Activated CD8-positive, alpha-beta memory T cell treated with anti-CD3 and anti-CD28 coated beads, Interleukin-2, amount 10 ng/mL, durations not matched to agents 7 days and 5 days (primary cell): ENCODE measurements around the gene EPAS1. TPM values are rescaled to one million over a fixed set of nuclear protein-coding genes. Genes with fewer than 3 reads are reported as not detected.

ENCODE experiments used
- ATAC-seq: fragments of 150-1000 bp; cut with Tn5 transposase; one replicate; pipeline ENCODE4 v1.10.0; 2021; ENCODE audit warnings: moderate library complexity
- CTCF ChIA-PET: fragments of 350-600 bp; sonication (Branson Sonifier 250); formaldehyde crosslinking; loops from one replicate; lab custom pipeline; 2021; ENCODE audit warnings: antibody characterized with exemption; lab: Charles Lee
- DNase-seq: peaks from one replicate; pipeline ENCODE4 v3.0.0-alpha.2; 2020
- H3K27ac Mint-ChIP-seq: one replicate; pipeline ENCODE4 v1.8.0; 2021; ENCODE audit warnings: mild to moderate bottlenecking, mixed read lengths
- H3K27me3 Mint-ChIP-seq: one replicate; pipeline ENCODE4 v1.8.0; 2021; ENCODE audit warnings: mixed read lengths
- H3K36me3 Mint-ChIP-seq: one replicate; pipeline ENCODE4 v1.8.0; 2021; ENCODE audit warnings: mild to moderate bottlenecking, mixed read lengths
- H3K4me1 Mint-ChIP-seq: one replicate; pipeline ENCODE4 v1.8.0; 2021; ENCODE audit warnings: mixed read lengths
- H3K4me3 Mint-ChIP-seq: one replicate; pipeline ENCODE4 v1.8.0; 2021; ENCODE audit warnings: mild to moderate bottlenecking, moderate library complexity, mixed read lengths
- H3K9me3 Mint-ChIP-seq: one replicate; pipeline ENCODE4 v1.8.0; 2022; ENCODE audit warnings: low read depth, mixed read lengths
- total RNA-seq, 2 experiments: library from RNA; stranded (reverse); gene quantifications; one replicate each; pipeline ENCODE4 v1.2.3, GENCODE V29; 2021

Gene EPAS1
- total RNA-seq, 2 experiments from 2014 or later: 15.6 to 42.5 TPM

DNA sequence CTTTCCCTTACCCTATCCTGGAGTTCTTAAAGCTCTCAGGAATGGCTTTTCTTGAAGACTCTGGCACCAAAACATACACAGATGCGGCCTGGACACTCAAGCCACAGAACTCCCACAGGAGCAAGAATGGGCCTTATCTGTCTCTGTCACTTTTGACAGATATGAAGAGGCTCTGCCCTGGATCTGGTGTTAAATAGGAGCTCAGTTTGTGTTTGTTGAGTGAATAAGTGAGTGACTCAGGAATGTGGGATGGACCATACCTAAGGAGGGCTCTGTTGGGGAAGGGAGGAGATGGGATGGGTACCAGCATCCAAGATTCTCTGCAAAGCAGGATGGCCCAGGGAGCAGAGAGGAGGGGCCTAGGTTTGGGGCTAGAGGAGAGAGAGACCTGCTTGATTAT is 33.9 kb upstream of the EPAS1 start:
- H3K36me3 Mint-ChIP-seq: peaks cover 2% of the 10 kb centered on the region
- H3K4me1 Mint-ChIP-seq: peaks cover 18% of the 10 kb centered on the region
- H3K27me3 Mint-ChIP-seq: peaks cover 14% of the 10 kb centered on the region
- no peak overlapping the region for H3K27ac Mint-ChIP-seq
- ATAC-seq: no peak
- no peaks in the 10 kb centered on the region for H3K9me3 Mint-ChIP-seq
- CTCF ChIA-PET: interaction anchor here (1.0 to 1.4 kb wide), 2 partner anchors 18 to 34 kb away, joined by 3 to 5 read pairs; no protein-coding TSS in a partner anchor
- no peak overlapping the region for H3K4me3 Mint-ChIP-seq
- DNase-seq: no peak

DNA sequence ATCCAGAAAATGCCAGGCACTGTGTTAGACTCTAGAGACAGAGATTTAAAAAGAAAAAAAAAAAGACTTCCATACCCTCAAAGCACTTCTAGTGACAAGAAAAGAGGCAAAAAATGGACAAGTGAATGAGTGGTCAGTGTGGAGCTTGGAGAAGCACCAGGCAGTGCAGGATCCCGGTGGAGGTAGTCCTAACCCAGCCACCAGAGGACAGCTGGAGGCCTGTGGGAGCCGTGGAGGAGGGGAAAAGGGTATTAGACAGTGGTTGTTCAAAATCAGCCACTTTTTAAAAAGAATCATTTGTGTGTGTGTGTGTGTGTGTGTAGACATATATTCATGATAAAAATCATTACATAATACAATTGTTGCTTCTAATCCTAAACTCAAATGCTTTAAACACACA is 32.8 kb upstream of the EPAS1 start:
- peaks cover 28% of the 10 kb centered on the region for H3K4me1 Mint-ChIP-seq
- H3K9me3 Mint-ChIP-seq: no peaks in the 10 kb centered on the region
- H3K27ac Mint-ChIP-seq: no peak overlapping the region
- ATAC-seq (no peak), DNase-seq (no peak)
- H3K27me3 Mint-ChIP-seq: peaks cover 14% of the 10 kb centered on the region
- H3K4me3 Mint-ChIP-seq: no peak overlapping the region
- CTCF ChIA-PET: interaction anchor here (1.4 kb wide), 1 partner anchor 17 kb away, joined by 5 read pairs; no protein-coding TSS in a partner anchor
- H3K36me3 Mint-ChIP-seq: peaks cover 2% of the 10 kb centered on the region

DNA sequence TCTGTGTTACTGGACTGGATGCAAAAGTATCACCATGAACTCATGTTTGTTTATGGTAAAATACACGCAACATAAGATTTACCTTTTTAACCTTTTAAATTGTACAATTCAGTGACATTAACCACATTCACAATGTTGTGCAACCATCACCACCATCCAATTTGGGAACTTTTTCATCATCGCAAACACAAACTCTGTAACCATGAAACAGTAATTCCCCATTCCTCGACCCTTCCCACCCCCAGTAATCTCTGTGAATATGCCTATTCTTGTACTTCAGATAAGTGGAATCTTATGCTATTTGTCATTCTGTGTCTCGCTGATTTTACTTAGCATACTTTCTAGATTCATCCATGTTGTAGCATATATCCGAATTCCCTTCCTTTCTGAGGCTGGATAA is 31.1 kb upstream of the EPAS1 start:
- CTCF ChIA-PET: no interaction called here
- Mint-ChIP-seq H3K4me1 (peaks cover 44% of the 10 kb centered on the region), H3K36me3 (peaks cover 2% of the 10 kb centered on the region), H3K9me3 (no peaks in the 10 kb centered on the region), H3K4me3 (no peak overlapping the region), H3K27me3 (peaks cover 14% of the 10 kb centered on the region), H3K27ac (no peak overlapping the region)
- no peak for DNase-seq
- no peak for ATAC-seq

DNA sequence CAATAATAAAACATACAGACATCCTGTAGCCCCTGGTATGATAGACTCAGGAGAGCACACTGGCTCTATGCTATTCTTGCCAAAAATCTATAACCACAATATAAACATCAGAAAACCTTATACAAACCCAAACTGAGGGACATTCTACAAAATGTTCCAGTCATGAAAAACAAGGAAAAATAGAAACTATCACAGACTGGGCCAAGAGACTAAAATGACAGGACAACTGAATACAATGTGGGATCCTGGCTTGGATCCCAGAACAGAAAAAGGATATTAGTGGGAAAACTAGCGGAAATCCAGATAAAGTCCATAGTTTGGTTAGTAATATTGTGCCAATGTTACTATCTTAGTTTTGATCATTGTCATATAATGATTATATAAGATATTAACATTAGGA is 29.6 kb upstream of the EPAS1 start:
- DNase-seq (no peak), ATAC-seq (no peak)
- H3K36me3 Mint-ChIP-seq: no peaks in the 10 kb centered on the region
- no peak overlapping the region for H3K27ac Mint-ChIP-seq
- H3K9me3 Mint-ChIP-seq: no peaks in the 10 kb centered on the region
- CTCF ChIA-PET: interaction anchor here (0.9 to 1.3 kb wide), 3 partner anchors 13 to 38 kb away, joined by 3 to 4 read pairs (median 4); no protein-coding TSS in a partner anchor
- peaks cover 9% of the 10 kb centered on the region for H3K27me3 Mint-ChIP-seq
- H3K4me3 Mint-ChIP-seq: no peak overlapping the region
- H3K4me1 Mint-ChIP-seq: peaks cover 34% of the 10 kb centered on the region

DNA sequence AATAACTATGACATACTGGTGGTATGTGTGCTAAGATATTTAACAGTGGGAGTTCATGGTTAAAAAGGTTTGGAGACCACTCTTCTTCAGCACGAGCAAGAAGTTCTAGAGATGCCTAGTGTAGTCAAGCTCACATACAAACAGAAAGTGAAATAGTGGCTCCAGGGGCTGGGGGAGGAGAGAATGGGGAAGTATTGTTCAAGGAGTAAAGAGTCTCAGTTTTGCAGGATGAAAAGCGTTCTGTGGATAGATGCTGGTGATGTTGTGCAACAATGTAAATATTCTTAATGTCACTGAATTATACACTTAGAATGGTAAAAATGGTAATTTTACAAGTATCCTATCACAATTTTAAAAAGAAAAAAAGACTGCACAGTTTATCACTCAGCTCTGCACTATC is 29.0 kb upstream of the EPAS1 start:
- no peaks in the 10 kb centered on the region for H3K9me3 Mint-ChIP-seq
- CTCF ChIA-PET: interaction anchor here (0.8 to 1.3 kb wide), 5 partner anchors 9 to 39 kb away, joined by 3 to 4 read pairs (median 3); no protein-coding TSS in a partner anchor
- ATAC-seq (peak; percentile 83), DNase-seq (no peak)
- peaks cover 5% of the 10 kb centered on the region for H3K27me3 Mint-ChIP-seq
- H3K4me3 Mint-ChIP-seq: no peak overlapping the region
- no peak overlapping the region for H3K27ac Mint-ChIP-seq
- H3K4me1 Mint-ChIP-seq: peaks cover 34% of the 10 kb centered on the region
- no peaks in the 10 kb centered on the region for H3K36me3 Mint-ChIP-seq

DNA sequence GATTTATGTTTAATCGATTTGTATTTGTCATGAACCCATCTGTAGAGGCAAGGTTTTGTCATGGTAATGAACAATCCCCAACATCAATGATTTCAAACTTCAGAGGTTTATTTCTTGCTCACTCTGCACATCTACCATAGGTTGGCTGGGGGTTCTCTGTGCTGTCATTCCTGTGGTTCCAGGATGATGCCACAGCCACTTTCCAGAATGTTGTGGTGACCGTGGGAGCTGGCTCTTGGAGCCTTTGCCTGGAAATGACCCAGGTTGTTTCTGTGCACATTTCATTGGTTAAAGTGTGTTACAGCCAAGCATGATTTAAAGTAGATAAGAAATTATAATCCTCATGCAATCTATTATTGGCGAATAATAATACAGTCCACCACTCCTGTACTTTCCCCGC is 28.2 kb upstream of the EPAS1 start:
- no peak overlapping the region for H3K27ac Mint-ChIP-seq
- no peaks in the 10 kb centered on the region for H3K9me3 Mint-ChIP-seq
- ATAC-seq (no peak), DNase-seq (no peak)
- H3K27me3 Mint-ChIP-seq: peaks cover 5% of the 10 kb centered on the region
- peaks cover 35% of the 10 kb centered on the region for H3K4me1 Mint-ChIP-seq
- no peaks in the 10 kb centered on the region for H3K36me3 Mint-ChIP-seq
- CTCF ChIA-PET: interaction anchor here (1.2 kb wide), 2 partner anchors 12 to 25 kb away, joined by 3 to 4 read pairs; no protein-coding TSS in a partner anchor
- no peak overlapping the region for H3K4me3 Mint-ChIP-seq

DNA sequence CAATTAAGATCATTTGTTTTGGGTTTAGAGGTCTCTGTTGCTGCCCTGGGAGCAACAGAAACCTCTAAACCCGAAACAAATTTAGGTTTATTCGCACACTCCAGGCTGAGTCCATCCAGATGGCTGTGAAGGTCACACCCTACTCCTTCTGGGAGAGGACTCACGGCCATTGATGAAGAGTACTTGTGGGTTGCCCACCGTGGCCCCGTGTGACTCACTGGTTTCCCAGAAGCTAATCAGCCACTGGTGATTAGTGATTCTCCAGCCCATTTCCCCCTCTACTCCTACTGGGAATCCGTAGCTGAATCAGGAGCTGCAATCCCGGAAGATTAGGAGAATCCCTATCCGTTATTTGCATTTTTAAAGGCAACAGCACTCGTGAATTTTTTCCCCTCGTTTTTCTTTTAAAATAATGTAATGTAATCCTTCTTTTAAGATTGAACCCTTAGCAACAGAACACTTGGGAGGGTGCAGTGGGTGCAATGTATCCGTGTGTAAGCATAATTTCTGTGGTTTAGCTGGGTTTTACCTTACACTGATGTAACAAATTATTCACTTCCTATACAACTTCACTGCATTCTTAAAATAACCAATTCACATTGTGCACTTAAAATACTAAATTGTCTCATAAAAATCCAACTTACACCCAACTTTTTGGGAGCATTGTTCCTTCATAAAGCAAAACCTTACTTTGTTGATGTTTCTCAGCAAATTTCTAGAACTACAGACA is 27.5 kb upstream of the EPAS1 start:
- Mint-ChIP-seq H3K9me3 (no peaks in the 10 kb centered on the region), H3K27ac (peak overlapping the region; percentile 57), H3K27me3 (peaks cover 5% of the 10 kb centered on the region), H3K4me1 (peaks cover 35% of the 10 kb centered on the region), H3K36me3 (no peaks in the 10 kb centered on the region), H3K4me3 (no peak overlapping the region)
- no peak for ATAC-seq
- DNase-seq: no peak
- CTCF ChIA-PET: interaction anchor here (1.1 to 1.2 kb wide), 2 partner anchors 24 to 40 kb away, joined by 3 to 5 read pairs; no protein-coding TSS in a partner anchor

DNA sequence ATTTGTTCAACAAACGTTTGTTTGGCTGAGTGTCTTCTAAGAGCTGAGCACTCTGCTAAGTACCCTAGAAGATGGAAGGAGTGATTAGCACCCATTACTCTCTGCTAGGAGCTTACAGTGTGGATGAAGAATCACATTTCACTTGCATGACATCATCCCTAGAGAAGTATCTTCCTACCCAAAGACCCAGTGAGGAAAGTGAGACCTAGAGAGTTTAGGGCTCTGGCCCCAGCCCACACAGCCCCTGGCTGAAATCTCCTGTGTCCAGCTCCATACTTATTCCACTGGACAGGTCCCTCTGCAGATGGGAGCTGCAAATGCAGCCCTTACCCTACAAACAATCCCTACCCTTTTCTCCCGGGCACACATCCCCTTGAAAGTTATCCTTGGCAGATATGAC is 26.8 kb upstream of the EPAS1 start:
- ATAC-seq: no peak
- H3K27me3 Mint-ChIP-seq: peaks cover under 1% of the 10 kb centered on the region
- peak overlapping the region; percentile 57 for H3K27ac Mint-ChIP-seq
- no peaks in the 10 kb centered on the region for H3K9me3 Mint-ChIP-seq
- H3K4me1 Mint-ChIP-seq: peaks cover 38% of the 10 kb centered on the region
- CTCF ChIA-PET: interaction anchor here (1.1 kb wide), 2 partner anchors 11 to 41 kb away, joined by 3 to 5 read pairs; no protein-coding TSS in a partner anchor
- H3K4me3 Mint-ChIP-seq: no peak overlapping the region
- no peaks in the 10 kb centered on the region for H3K36me3 Mint-ChIP-seq
- DNase-seq: no peak

DNA sequence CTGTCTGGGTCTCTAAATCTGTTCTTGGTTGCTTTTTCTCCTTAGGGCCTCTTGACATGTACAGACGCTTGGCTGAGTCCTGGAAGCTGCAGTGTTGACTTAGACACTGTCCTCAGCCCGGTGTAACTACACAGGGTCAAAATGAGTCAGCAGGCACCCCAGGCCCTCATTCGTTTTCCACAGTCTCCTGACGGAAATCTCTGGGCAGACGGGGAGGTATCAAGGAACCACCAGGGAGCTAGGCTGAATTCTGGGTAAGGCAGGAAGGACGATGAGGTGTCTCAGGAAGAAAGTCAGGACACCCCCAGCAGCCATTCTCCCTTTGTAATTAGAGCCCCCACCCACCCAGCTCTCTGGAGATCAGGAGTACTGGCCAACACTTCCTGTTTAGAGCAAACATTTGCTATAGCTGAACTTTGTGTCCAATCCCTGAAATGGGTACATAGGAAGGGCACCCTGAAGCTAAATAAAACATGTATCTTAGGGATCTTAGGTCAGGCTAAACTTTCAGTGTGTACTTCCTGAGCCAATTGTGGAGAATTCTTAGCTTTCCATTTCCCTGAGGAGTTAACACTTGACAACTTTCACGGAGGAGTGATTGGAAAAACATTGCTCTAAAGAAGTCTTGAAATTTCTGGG is 23.9 kb upstream of the EPAS1 start:
- Mint-ChIP-seq H3K9me3 (no peaks in the 10 kb centered on the region), H3K27me3 (peaks cover 6% of the 10 kb centered on the region), H3K27ac (no peak overlapping the region), H3K4me3 (no peak overlapping the region), H3K36me3 (no peaks in the 10 kb centered on the region), H3K4me1 (peaks cover 46% of the 10 kb centered on the region)
- CTCF ChIA-PET: interaction anchor here (1.5 to 2.2 kb wide), 2 partner anchors 21 to 210 kb away, joined by 4 to 7 read pairs; no protein-coding TSS in a partner anchor
- ATAC-seq: no peak
- no peak for DNase-seq

DNA sequence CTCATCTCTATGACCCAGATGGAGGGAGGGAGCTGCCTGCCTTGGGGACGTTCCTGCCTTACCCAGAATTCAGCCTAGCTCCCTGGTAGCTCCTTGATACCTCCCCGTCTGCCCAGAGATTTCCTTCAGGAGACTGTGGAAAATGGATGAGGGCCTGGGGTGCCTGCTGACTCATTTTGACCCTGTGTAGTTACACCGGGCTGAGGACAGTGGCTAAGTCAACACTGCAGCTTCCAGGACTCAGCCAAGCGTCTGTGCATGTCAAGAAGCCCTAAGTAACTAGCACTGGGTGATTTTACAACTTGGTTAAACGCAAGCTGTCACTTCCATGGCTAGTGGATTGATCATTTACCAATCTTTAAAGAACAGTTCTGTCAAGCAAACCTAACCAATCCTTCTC is 23.3 kb upstream of the EPAS1 start:
- DNase-seq (no peak), ATAC-seq (no peak)
- H3K36me3 Mint-ChIP-seq: no peaks in the 10 kb centered on the region
- H3K9me3 Mint-ChIP-seq: no peaks in the 10 kb centered on the region
- no peak overlapping the region for H3K4me3 Mint-ChIP-seq
- H3K4me1 Mint-ChIP-seq: peaks cover 41% of the 10 kb centered on the region
- peaks cover 10% of the 10 kb centered on the region for H3K27me3 Mint-ChIP-seq
- CTCF ChIA-PET: interaction anchor here (1.5 to 2.2 kb wide), 2 partner anchors 20 to 211 kb away, joined by 4 to 7 read pairs; no protein-coding TSS in a partner anchor
- no peak overlapping the region for H3K27ac Mint-ChIP-seq

DNA sequence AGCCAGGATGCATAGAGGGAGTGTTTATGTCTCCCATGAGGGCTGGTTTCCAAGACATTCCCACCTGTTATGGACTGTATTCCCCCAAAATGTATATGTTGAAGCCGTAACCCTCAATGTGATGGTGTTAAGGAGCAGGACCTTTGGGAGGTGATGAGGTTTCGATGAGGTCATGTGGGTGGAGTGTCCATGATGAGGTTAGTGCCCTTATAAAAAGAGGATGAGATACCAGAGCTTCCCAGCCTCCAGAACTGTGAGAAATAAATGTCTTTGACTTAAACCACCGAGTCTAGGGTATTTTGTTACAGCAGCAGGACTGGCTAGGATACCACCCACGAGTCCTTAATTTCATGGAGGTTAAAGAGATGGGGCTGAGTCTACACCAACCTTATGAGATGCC is 22.6 kb upstream of the EPAS1 start:
- no peaks in the 10 kb centered on the region for H3K36me3 Mint-ChIP-seq
- peaks cover 35% of the 10 kb centered on the region for H3K4me1 Mint-ChIP-seq
- CTCF ChIA-PET: interaction anchor here (1.5 to 2.2 kb wide), 2 partner anchors 20 to 212 kb away, joined by 4 to 7 read pairs; no protein-coding TSS in a partner anchor
- DNase-seq (no peak), ATAC-seq (no peak)
- no peaks in the 10 kb centered on the region for H3K9me3 Mint-ChIP-seq
- H3K27ac Mint-ChIP-seq: no peak overlapping the region
- H3K27me3 Mint-ChIP-seq: peaks cover 12% of the 10 kb centered on the region
- no peak overlapping the region for H3K4me3 Mint-ChIP-seq

DNA sequence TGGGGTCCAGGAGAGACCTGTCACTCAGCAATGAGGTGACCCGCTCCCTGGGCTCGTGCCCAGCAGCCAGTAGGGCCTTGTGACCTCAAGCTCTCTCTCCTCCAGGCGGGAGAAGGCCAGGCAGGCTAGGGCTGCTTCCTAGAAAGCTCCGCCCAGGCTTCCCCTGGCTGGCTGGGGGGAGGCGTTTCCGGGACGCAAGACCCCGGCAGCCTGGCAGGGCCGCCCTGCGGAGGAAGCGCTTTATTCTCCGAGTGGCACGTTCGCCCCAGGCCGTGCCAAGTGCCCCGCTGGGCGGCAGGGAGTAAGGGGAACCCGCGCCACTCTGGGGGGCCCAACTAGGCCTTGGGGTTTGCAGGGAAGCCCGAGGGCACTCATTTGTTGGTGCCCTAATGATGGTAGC is 21.2 kb upstream of the EPAS1 start:
- Mint-ChIP-seq H3K4me1 (peaks cover 21% of the 10 kb centered on the region), H3K4me3 (no peak overlapping the region), H3K27me3 (peaks cover 12% of the 10 kb centered on the region), H3K36me3 (no peaks in the 10 kb centered on the region), H3K9me3 (no peaks in the 10 kb centered on the region), H3K27ac (no peak overlapping the region)
- DNase-seq (peak; percentile 48), ATAC-seq (peak; percentile 58)
- CTCF ChIA-PET: no interaction called here

DNA sequence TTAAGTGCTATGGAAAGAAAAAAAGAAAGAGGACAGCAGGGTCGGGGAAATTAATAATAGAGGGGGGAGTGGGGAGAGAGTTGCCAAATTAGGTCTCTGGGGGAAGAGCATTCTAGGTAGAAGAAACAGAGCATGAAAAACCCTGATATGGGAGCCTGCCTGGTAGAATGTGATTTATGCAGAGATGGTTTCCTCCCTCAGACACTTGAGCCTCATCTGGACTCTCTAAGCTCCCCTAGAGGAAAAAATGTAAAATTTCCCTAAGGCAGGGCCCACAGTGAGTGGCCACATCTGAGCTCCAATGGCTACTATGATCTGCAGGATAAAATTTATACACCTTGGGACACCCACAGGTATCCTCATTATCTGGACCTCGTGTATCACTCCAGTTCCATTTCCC is 20.6 kb upstream of the EPAS1 start:
- Mint-ChIP-seq H3K27me3 (peaks cover 13% of the 10 kb centered on the region), H3K4me3 (no peak overlapping the region), H3K9me3 (no peaks in the 10 kb centered on the region), H3K27ac (no peak overlapping the region), H3K4me1 (peaks cover 21% of the 10 kb centered on the region), H3K36me3 (no peaks in the 10 kb centered on the region)
- ATAC-seq (no peak), DNase-seq (no peak)
- CTCF ChIA-PET: no interaction called here
